WTC11 (cell line): ENCODE measurements around the gene RITA1. TPM values are rescaled to one million over a fixed set of nuclear protein-coding genes. Genes with fewer than 3 reads are reported as not detected.

ENCODE experiments used
- ATAC-seq: fragments of 200-7000 bp; cut with Tn5 transposase; 2 replicates; pipeline ENCODE4 v1.10.0; 2021; ENCODE audit warnings: mild to moderate bottlenecking, moderate library complexity
- CTCF ChIA-PET: fragments of 300-600 bp; sonication (Branson Sonifier 250); formaldehyde crosslinking; loops from one replicate; lab custom pipeline; 2021; ENCODE audit warnings: antibody characterized with exemption; lab: Charles Lee
- POLR2A ChIA-PET: fragments of 350-600 bp; sonication (Branson Sonifier 250); formaldehyde crosslinking; loops from one replicate; lab custom pipeline; 2021; ENCODE audit warnings: antibody characterized with exemption; lab: Charles Lee
- DNase-seq: peaks from one replicate; pipeline ENCODE4 v3.0.0; 2021; ENCODE audit warnings: low spot score
- H3K27ac Mint-ChIP-seq: 2 replicates; pipeline ENCODE4 v1.8.0; 2021; ENCODE audit warnings: mixed read lengths
- H3K27me3 Mint-ChIP-seq: 2 replicates; pipeline ENCODE4 v1.8.0; 2021; ENCODE audit warnings: low read depth, mild to moderate bottlenecking, moderate library complexity, mixed read lengths
- H3K36me3 Mint-ChIP-seq: 2 replicates; pipeline ENCODE4 v1.8.0; 2021; ENCODE audit warnings: mixed read lengths
- H3K4me1 Mint-ChIP-seq: 2 replicates; pipeline ENCODE4 v1.8.0; 2022; ENCODE audit warnings: mixed read lengths
- H3K4me3 Mint-ChIP-seq: 2 replicates; pipeline ENCODE4 v1.8.0; 2021; ENCODE audit warnings: mild to moderate bottlenecking, moderate library complexity, mixed read lengths
- H3K9me3 Mint-ChIP-seq: 2 replicates; pipeline ENCODE4 v1.8.0; 2021; ENCODE audit warnings: mixed read lengths
- AFF4 ChIP-seq: sonication (generic); formaldehyde crosslinking; IDR thresholded peaks from 2 replicates; pipeline ENCODE4 v1.8.1; 2023; ENCODE audit warnings: mild to moderate bottlenecking, missing genetic modification reagents, borderline replicate concordance
- AR ChIP-seq: fragments of 250-450 bp; sonication (Bioruptor Pico); IDR thresholded peaks from 2 replicates; pipeline ENCODE4 v1.9.0; 2021; ENCODE audit warnings: mild to moderate bottlenecking
- ARID4B ChIP-seq: sonication (generic); formaldehyde crosslinking; IDR thresholded peaks from 2 replicates; pipeline ENCODE4 v1.8.0; 2023; ENCODE audit warnings: missing genetic modification reagents, mild to moderate bottlenecking, borderline replicate concordance
- ATF1 ChIP-seq: sonication (generic); formaldehyde crosslinking; IDR thresholded peaks from 2 replicates; pipeline ENCODE4 v1.8.1; 2023; ENCODE audit warnings: mild to moderate bottlenecking, moderate library complexity, missing genetic modification reagents
- ATF3 ChIP-seq: sonication (generic); formaldehyde crosslinking; conservative IDR thresholded peaks from 2 replicates; pipeline ENCODE4 v1.8.1; 2022; ENCODE audit warnings: mild to moderate bottlenecking, missing genetic modification reagents
- ATF6 ChIP-seq: sonication (generic); formaldehyde crosslinking; IDR thresholded peaks from 2 replicates; pipeline ENCODE4 v1.8.1; 2023; ENCODE audit warnings: mild to moderate bottlenecking, missing genetic modification reagents
- MXD4 ChIP-seq: fragments of 250-450 bp; sonication (Bioruptor Pico); IDR thresholded peaks from 2 replicates; pipeline ENCODE4 v1.8.0; 2021; ENCODE audit warnings: mild to moderate bottlenecking, moderate library complexity, borderline replicate concordance
- RELA ChIP-seq: sonication (generic); formaldehyde crosslinking; IDR thresholded peaks from 2 replicates; pipeline ENCODE4 v1.8.1; 2022; ENCODE audit warnings: missing genetic modification reagents, mild to moderate bottlenecking, borderline replicate concordance
- SP1 ChIP-seq: sonication (generic); formaldehyde crosslinking; conservative IDR thresholded peaks from 2 replicates; pipeline ENCODE4 v1.8.1; 2022; ENCODE audit warnings: missing genetic modification reagents
- USF2 ChIP-seq: sonication (generic); formaldehyde crosslinking; IDR thresholded peaks from 2 replicates; pipeline ENCODE4 v1.8.1; 2023; ENCODE audit warnings: mild to moderate bottlenecking, missing genetic modification reagents, moderate library complexity
- ZNF423 ChIP-seq: fragments of 250-450 bp; sonication (Bioruptor Pico); IDR thresholded peaks from 2 replicates; pipeline ENCODE4 v2.1.2; 2022; ENCODE audit warnings: mild to moderate bottlenecking, moderate library complexity
- ZNF532 ChIP-seq: fragments of 250-450 bp; sonication (Bioruptor Pico); IDR thresholded peaks from 2 replicates; pipeline ENCODE4 v1.9.0; 2021; ENCODE audit warnings: mild to moderate bottlenecking, borderline replicate concordance
- total RNA-seq: library from RNA; stranded (reverse); gene quantifications from 3 replicates; pipeline ENCODE4 v1.2.3, GENCODE V29; 2021

Gene RITA1
- total RNA-seq, 1 experiment from 2014 or later: 29.3 TPM

GRCh38 chr12:113162102-113163029 lies 23.2 kb upstream of the RITA1 start:
- DNase-seq: peak; percentile 38
- H3K4me3 Mint-ChIP-seq: no peak overlapping the region
- peaks cover 34% of the 10 kb centered on the region for H3K36me3 Mint-ChIP-seq
- peaks cover 28% of the 10 kb centered on the region for H3K4me1 Mint-ChIP-seq
- TF ChIP-seq ZNF423 (CRISPR knock-in tag): no peak
- TF ChIP-seq MXD4 (CRISPR knock-in tag): no peak
- peak overlapping the region; percentile 84 for H3K27ac Mint-ChIP-seq
- CTCF ChIA-PET: interaction anchor here (0.7 to 2.6 kb wide), 23 partner anchors 8 to 299 kb away, joined by 3 to 45 read pairs (median 5); partner anchors contain the start of genes CFAP73 and RASAL1
- H3K9me3 Mint-ChIP-seq: no peaks in the 10 kb centered on the region
- no peaks in the 10 kb centered on the region for H3K27me3 Mint-ChIP-seq
- POLR2A ChIA-PET: interaction anchor here (0.9 to 1.0 kb wide), 5 partner anchors 9 to 75 kb away, joined by 3 to 7 read pairs (median 3); no protein-coding TSS in a partner anchor
- peak; percentile 5; the same call in 1 of the 2 replicates for ATAC-seq

- ChIA-PET POLR2A (interaction anchor here (0.5 to 0.9 kb wide), 2 partner anchors 10 to 28 kb away, joined by 3 to 4 read pairs; no protein-coding TSS in a partner anchor), CTCF (interaction anchor here (1.1 to 2.6 kb wide), 6 partner anchors 10 to 262 kb away, joined by 3 to 45 read pairs (median 22); partner anchors contain the start of genes CFAP73 and RASAL1)
- peaks cover 28% of the 10 kb centered on the region for H3K4me1 Mint-ChIP-seq
- H3K4me3 Mint-ChIP-seq: no peak overlapping the region
- DNase-seq: no peak
- H3K36me3 Mint-ChIP-seq: peaks cover 31% of the 10 kb centered on the region
- H3K9me3 Mint-ChIP-seq: no peaks in the 10 kb centered on the region
- no peak overlapping the region for H3K27ac Mint-ChIP-seq
- ATAC-seq: no peak
- H3K27me3 Mint-ChIP-seq: no peaks in the 10 kb centered on the region
- no peak for TF ChIP-seq ATF3 (CRISPR knock-in tag)
- TF ChIP-seq ATF6 (CRISPR knock-in tag): no peak
- no peak for TF ChIP-seq AFF4 (CRISPR knock-in tag)
- no peak for TF ChIP-seq USF2 (CRISPR knock-in tag)
- TF ChIP-seq ARID4B (CRISPR knock-in tag): no peak
- no peak for TF ChIP-seq RELA
- no peak for TF ChIP-seq AR (CRISPR knock-in tag)
- no peak for TF ChIP-seq ATF1 (CRISPR knock-in tag)
- no peak for TF ChIP-seq ZNF532 (CRISPR knock-in tag)
- TF ChIP-seq SP1 (CRISPR knock-in tag): no peak
Observed at GRCh38 chr12:113163030-113163360, 22.5 kb upstream of the RITA1 start.
